H1 (cell line): Measurements from ENCODE around the gene FAM181A. TPM values are rescaled to one million over a fixed set of nuclear protein-coding genes. Genes with fewer than 3 reads are reported as not detected.

Experiments used
- ATF2 ChIP-seq: IDR thresholded peaks from 2 replicates; pipeline ENCODE4 v1.6.1; 2012; ENCODE audit warnings: low read length, inconsistent platforms
- MAX ChIP-seq: IDR thresholded peaks from 2 replicates; pipeline ENCODE4 v1.6.1; 2012; ENCODE audit warnings: inconsistent platforms
- NRF1 ChIP-seq: IDR thresholded peaks from 2 replicates; pipeline ENCODE4 v1.6.1; 2011; ENCODE audit warnings: mild to moderate bottlenecking, low read depth, low read length, improper control_type of control experiment
- TAF1 ChIP-seq: IDR thresholded peaks from 2 replicates; pipeline ENCODE4 v1.6.1; 2011; ENCODE audit warnings: mild to moderate bottlenecking, low read depth, low read length
- TBP ChIP-seq: IDR thresholded peaks from 2 replicates; pipeline ENCODE4 v1.6.1; 2011; ENCODE audit warnings: low read depth, low read length, improper control_type of control experiment
- polyA plus RNA-seq, 7 experiments: library from polyadenylated mRNA; depleted of rRNA in 3 of 7; stranded (reverse) in 5 of 7; unstranded in 2 of 7; fragments of >200 nt in 5 of 7; fragments of 200-250 nt in 2 of 7; gene quantifications; 1 replicate in 5 of 7; 2 replicates in 1 of 7; 4 replicates in 1 of 7; pipeline versions ENCODE4 v1.2.1 to v1.2.3, GENCODE V29; 2011 to 2013; ENCODE audit warnings: missing spikeins in 2 of 7, mixed read lengths in 2 of 7
- total RNA-seq: library from RNA; stranded (reverse); fragmentation: NEBNext Ultra II Directional; extraction: Animal tissue kit (Norgen Biotek cat#: 25700); gene quantifications from 2 replicates; pipeline ENCODE4 v1.2.1, GENCODE V29; 2021

Gene FAM181A
- total and polyA plus RNA-seq, 2 of the 8 experiments (the other 6 are each of a cell fraction or from before 2014, with no cell fraction given): not detected

GRCh38 chr14:93961620-93962019 is 34.5 kb downstream of the FAM181A start (continued):
- TF ChIP-seq ATF2 (no peak), MAX (no peak), TBP (no peak), TAF1 (no peak), NRF1 (no peak)
